Cardiac fibroblast (primary cell): Measurements from ENCODE around the gene SNTG2.
"Not testable (repeated sequence)": the region's sequence is repeated elsewhere in the genome, so short reads cannot be mapped to it uniquely, and the experiment has no call there.

Experiments used
- DNase-seq, 2 donors: peaks; one replicate each; pipeline versions ENCODE4 v3.0.0 to v3.0.0-alpha.2; 2010; ENCODE audit warnings: low read depth in 2 of 2
- H3K4me3 ChIP-seq, 2 donors: replicated peaks in 1 of 2; 1 replicate in 1 of 2; 2 replicates in 1 of 2; pipeline ENCODE4 v1.5.1; 2011; ENCODE audit warnings: low read depth in 2 of 2, low read length in 2 of 2, mild to moderate bottlenecking in 2 of 2, moderate library complexity in 1 of 2
- CTCF ChIP-seq: IDR thresholded peaks from one replicate; pipeline ENCODE4 v1.5.1; 2011; ENCODE audit warnings: low read depth, mild to moderate bottlenecking, low read length, inconsistent platforms

The SNTG2 gene

GRCh38 chr2:1405124-1405523 is 454.5 kb downstream of the SNTG2 start:
- no peak for DNase-seq
- TF ChIP-seq CTCF: no peak
- H3K4me3 ChIP-seq: no peak overlapping the region

GRCh38 chr2:1405967-1406366 is 455.3 kb downstream of the SNTG2 start:
- TF ChIP-seq CTCF: no peak
- DNase-seq: no peak
- H3K4me3 ChIP-seq: no peak overlapping the region

GRCh38 chr2:1406434-1406833 is 455.8 kb downstream of the SNTG2 start:
- no peak for DNase-seq
- H3K4me3 ChIP-seq: no peak overlapping the region
- no peak for TF ChIP-seq CTCF

- TF ChIP-seq CTCF: no peak
- H3K4me3 ChIP-seq: no peak overlapping the region
- no peak for DNase-seq
These were observed 457.5 kb downstream of the SNTG2 start for GRCh38 chr2:1407950-1408675.

- DNase-seq: no peak
- no peak within 1 kb of the TSS for H3K4me3 ChIP-seq
- TF ChIP-seq CTCF: no peak
These were observed 462.6 kb downstream of the SNTG2 start, which contains the start of gene TPO for GRCh38 chr2:1413156-1413710. TPO (plus strand) TSS chr2:1413463; CDS start chr2:1414409, 946 bp downstream.

- no peak overlapping the region for H3K4me3 ChIP-seq
- no peak for TF ChIP-seq CTCF
- DNase-seq: no peak
These were observed 463.5 kb downstream of the SNTG2 start for GRCh38 chr2:1414121-1414520.

GRCh38 chr2:1414901-1415300 is 464.3 kb downstream of the SNTG2 start:
- DNase-seq, H3K4me3 ChIP-seq: not testable (repeated sequence)
